ENCODE results near the gene HS2ST1.

DNA sequence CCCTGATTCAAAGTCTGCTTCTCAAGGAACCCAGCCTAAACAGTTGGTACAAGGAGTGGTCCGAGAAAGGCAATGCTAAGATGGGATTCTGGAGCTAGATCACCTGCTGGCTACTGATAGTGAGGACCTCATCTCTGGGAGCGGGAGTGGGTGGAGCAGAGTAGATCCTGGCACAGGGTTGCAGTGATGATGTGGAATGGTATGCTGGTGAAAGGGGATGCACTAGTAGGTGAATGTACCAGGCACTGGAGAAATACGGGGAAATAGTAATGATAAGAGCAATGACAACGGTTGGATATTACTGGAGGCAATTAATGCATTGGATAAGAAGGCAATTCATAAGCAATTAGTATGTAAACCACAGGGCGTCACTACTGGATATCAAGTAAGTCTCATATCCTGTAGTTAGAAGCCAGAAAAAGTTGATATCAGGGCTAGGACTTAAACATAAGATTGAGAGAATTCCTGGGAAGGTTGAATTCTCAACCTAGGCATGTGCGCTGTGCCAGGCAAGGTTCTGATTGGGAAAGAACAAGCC, 245.0 kb downstream of the HS2ST1 start:
- no peak for TF ChIP-seq POLR2A (IDR thresholded peaks at IDR 0.05)
- TF ChIP-seq, protein P1, sequence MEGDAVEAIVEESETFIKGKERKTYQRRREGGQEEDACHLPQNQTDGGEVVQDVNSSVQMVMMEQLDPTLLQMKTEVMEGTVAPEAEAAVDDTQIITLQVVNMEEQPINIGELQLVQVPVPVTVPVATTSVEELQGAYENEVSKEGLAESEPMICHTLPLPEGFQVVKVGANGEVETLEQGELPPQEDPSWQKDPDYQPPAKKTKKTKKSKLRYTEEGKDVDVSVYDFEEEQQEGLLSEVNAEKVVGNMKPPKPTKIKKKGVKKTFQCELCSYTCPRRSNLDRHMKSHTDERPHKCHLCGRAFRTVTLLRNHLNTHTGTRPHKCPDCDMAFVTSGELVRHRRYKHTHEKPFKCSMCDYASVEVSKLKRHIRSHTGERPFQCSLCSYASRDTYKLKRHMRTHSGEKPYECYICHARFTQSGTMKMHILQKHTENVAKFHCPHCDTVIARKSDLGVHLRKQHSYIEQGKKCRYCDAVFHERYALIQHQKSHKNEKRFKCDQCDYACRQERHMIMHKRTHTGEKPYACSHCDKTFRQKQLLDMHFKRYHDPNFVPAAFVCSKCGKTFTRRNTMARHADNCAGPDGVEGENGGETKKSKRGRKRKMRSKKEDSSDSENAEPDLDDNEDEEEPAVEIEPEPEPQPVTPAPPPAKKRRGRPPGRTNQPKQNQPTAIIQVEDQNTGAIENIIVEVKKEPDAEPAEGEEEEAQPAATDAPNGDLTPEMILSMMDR (IDR thresholded peaks at IDR 0.05), result no peak
